ENCODE results near the gene SERPINB10. TPM values are rescaled to one million over a fixed set of nuclear protein-coding genes. Genes with fewer than 3 reads are reported as not detected.

Gene SERPINB10
- total and polyA plus RNA-seq, 2 of the 8 experiments (the other 6 are each of a cell fraction or from before 2014, with no cell fraction given): not detected

DNA sequence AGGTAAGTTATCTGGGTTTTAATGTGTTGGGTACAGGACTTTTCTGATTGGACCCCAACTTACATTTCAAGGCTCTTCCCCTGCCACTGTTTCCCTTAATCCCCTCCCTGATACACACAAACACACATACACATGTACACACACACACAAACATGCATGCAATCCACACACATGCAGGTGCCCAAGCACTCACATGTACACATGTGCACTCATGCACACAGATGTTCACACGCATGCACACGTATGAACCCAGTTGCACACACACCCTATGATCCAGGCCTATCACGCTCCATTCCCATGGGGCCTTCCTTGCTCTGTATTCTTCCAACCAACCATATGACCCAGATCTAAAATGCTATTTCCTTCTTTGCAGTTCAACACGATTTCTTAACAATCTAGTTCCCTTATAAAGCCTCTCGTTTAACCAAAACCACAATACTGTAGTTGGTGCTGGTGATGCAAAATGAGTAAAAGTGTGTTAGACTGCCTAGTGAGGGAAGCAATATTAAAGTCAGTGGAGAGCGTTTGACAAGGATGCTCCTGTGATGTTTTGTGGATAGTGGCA, 73.2 kb downstream of the SERPINB10 start:
- Histone ChIP-seq H3K18ac (ENCODE audit: extremely low read depth, low read length) (no peak overlapping the region), H3K23ac (ENCODE audit: insufficient read length) (no peak overlapping the region), H3K4me1 (replicated peaks in 1 of 4; ENCODE audit: control insufficient read depth in 3 of 4, insufficient read depth in 4 of 4, low read length in 3 of 4) (no peaks in the 10 kb centered on the region), H3K23me2 (ENCODE audit: low read depth, low read length) (no peaks in the 10 kb centered on the region), H4K5ac (ENCODE audit: insufficient read length, low read depth, low read length) (no peak overlapping the region), H3K27ac (ENCODE audit: low read depth, low read length) (no peak overlapping the region), H4K91ac (replicated peaks; ENCODE audit: insufficient read length, low read length) (no peak overlapping the region), H3K56ac (replicated peaks; ENCODE audit: insufficient read length, low read depth, low read length) (no peak overlapping the region), H2BK5ac (ENCODE audit: low read depth, low read length) (no peak overlapping the region), H3K36me3 (ENCODE audit: control insufficient read depth in 2 of 4, insufficient read depth in 4 of 4, low read length in 3 of 4) (no peaks in the 10 kb centered on the region), H3K9me3 (ENCODE audit: insufficient read depth in 2 of 2, low read depth in 1 of 2, low read length in 1 of 2) (no peaks in the 10 kb centered on the region), H3K4me3 (ENCODE audit: extremely low read depth in 1 of 4, insufficient read depth in 2 of 4, low read depth in 3 of 4, low read length in 4 of 4) (no peak overlapping the region), H2BK15ac (ENCODE audit: low read length) (no peak overlapping the region), H3K9ac (replicated peaks in 1 of 4; ENCODE audit: extremely low read depth in 1 of 4, low read depth in 3 of 4, low read length in 3 of 4) (no peak overlapping the region), H3K14ac (ENCODE audit: insufficient read length) (no peak overlapping the region), H3K4ac (replicated peaks; ENCODE audit: insufficient read length, low read depth, low read length) (no peak overlapping the region), H2AFZ (ENCODE audit: low read length) (no peak overlapping the region), H4K20me1 (replicated peaks in 1 of 2; ENCODE audit: control insufficient read depth in 1 of 2, insufficient read depth in 2 of 2, low read length in 2 of 2) (peaks cover 0 to 1% of the 10 kb centered on the region in 2 experiments), H3K4me2 (ENCODE audit: insufficient read depth in 1 of 2, low read depth in 2 of 2, low read length in 2 of 2) (no peak overlapping the region), H3K79me2 (ENCODE audit: control insufficient read depth in 1 of 2, insufficient read depth in 2 of 2, low read length in 2 of 2) (no peaks in the 10 kb centered on the region), H3K79me1 (ENCODE audit: low read depth, low read length) (no peaks in the 10 kb centered on the region; the same call in 1 of the 2 replicates), H2AK5ac (ENCODE audit: low read depth, low read length) (no peak overlapping the region; the same call in 1 of the 2 replicates), H3K27me3 (replicated peaks in 1 of 4; ENCODE audit: control insufficient read depth in 3 of 4, extremely low read depth in 1 of 4, insufficient read depth in 3 of 4, low read length in 3 of 4) (peaks cover 12 to 37% (median 22%) of the 10 kb centered on the region in 4 experiments), H4K8ac (ENCODE audit: extremely low read depth, insufficient read depth, low read length) (no peak overlapping the region), H2BK12ac (ENCODE audit: low read depth, low read length) (no peak overlapping the region), H2BK120ac (replicated peaks; ENCODE audit: low read depth, low read length) (no peak overlapping the region), H2BK20ac (ENCODE audit: low read length) (no peak overlapping the region)
- POLR2A ChIA-PET (ENCODE audit: partially characterized antibody): no interaction called here
- FAIRE-seq: no peak
- no peak for DNase-seq (ENCODE audit: low read depth in 1 of 2, low spot score in 2 of 2)
- TF ChIP-seq NANOG (IDR thresholded peaks at IDR 0.05; ENCODE audit: insufficient read depth, low read depth, low read length, poor library complexity, severe bottlenecking) (no peak), BCL11A (IDR thresholded peaks at IDR 0.05; ENCODE audit: low read depth in 2 of 2, low read length in 2 of 2) (no peak)
- 83% methylated on average over 6 of the region's 6 CpGs; no CpG with 5 or more reads in 1 of the 2 experiments for WGBS, 2 experiments (ENCODE audit: extremely low coverage in 1 of 2, insufficient coverage in 1 of 2, insufficient read length in 1 of 2, insufficient replicate concordance in 2 of 2, low coverage in 1 of 2, low lambda C conversion rate in 2 of 2, missing lambda C conversion rate in 1 of 2)
- CTCF ChIA-PET (ENCODE audit: partially characterized antibody): interaction anchor here (2.0 kb wide), 1 partner anchor 17 kb away, joined by 14 read pairs; no protein-coding TSS in a partner anchor

Data from H1 (cell line).